Mesodermal cell (in vitro differentiated cells): ENCODE measurements around the gene HSPB7.
"Not testable (repeated sequence)": the region's sequence is repeated elsewhere in the genome, so short reads cannot be mapped to it uniquely, and the experiment has no call there.

Source experiments
- H3K27ac ChIP-seq: 2 replicates; pipeline ENCODE4 v1.7.0; 2013; ENCODE audit warnings: mild to moderate bottlenecking, low read depth, low read length, moderate library complexity; ENCODE audit not compliant: severe bottlenecking
- H3K36me3 ChIP-seq: 2 replicates; pipeline ENCODE4 v1.7.1; 2013; ENCODE audit warnings: mild to moderate bottlenecking, low read length, moderate library complexity; ENCODE audit not compliant: control insufficient read depth, insufficient read depth
- H3K4me1 ChIP-seq: one replicate; pipeline ENCODE4 v1.7.1; 2013; ENCODE audit warnings: mild to moderate bottlenecking, low read length; ENCODE audit not compliant: insufficient read depth, control insufficient read depth, poor library complexity, severe bottlenecking
- H3K4me3 ChIP-seq: 2 replicates; pipeline ENCODE4 v1.7.0; 2013; ENCODE audit warnings: low read length, control low read depth, mild to moderate bottlenecking; ENCODE audit not compliant: insufficient read depth, poor library complexity, severe bottlenecking; ENCODE audit errors: extremely low read depth
- H3K9me3 ChIP-seq: 2 replicates; pipeline ENCODE4 v1.7.1; 2013; ENCODE audit warnings: mild to moderate bottlenecking, low read length, moderate library complexity; ENCODE audit not compliant: control insufficient read depth
- WGBS, 2 experiments: methylation state at CpG; one replicate each; pipeline ENCODE4 v1.1.5; 2013; ENCODE audit warnings: missing lambda C conversion rate in 2 of 2; ENCODE audit not compliant: insufficient coverage in 2 of 2; 5-methylcytosine and 5-hydroxymethylcytosine counted together

The HSPB7 gene

GRCh38 chr1:15992582-15993500 lies 25.0 kb downstream of the HSPB7 start:
- WGBS, 2 experiments: 92 to 93% methylated on average over 16 of the region's 17 CpGs
- Histone ChIP-seq H3K4me3 (no peak overlapping the region), H3K9me3 (no peaks in the 10 kb centered on the region), H3K27ac (no peak overlapping the region), H3K4me1 (no peaks in the 10 kb centered on the region), H3K36me3 (no peaks in the 10 kb centered on the region)

DNA sequence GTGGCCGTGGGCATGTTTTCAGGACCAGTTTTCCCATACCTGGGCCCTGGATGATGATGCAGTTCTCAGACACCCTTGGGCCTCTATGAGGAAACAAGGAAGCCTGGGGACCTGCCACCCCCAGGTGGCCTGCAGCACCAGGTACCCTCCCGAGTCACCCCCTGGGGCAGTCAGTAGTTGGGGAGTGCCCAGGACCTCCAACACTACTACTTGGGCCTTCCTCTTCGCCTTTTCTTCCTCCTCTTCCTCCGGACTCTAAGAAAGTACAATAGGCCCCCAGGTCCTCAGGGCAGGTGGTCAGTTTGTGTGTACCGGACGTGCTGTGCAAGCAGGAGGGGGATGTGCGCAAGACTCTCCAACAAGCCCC lies 25.7 kb downstream of the HSPB7 start:
- no peaks in the 10 kb centered on the region for H3K4me1 ChIP-seq
- H3K36me3 ChIP-seq: no peaks in the 10 kb centered on the region
- no peak overlapping the region for H3K4me3 ChIP-seq
- H3K27ac ChIP-seq: no peak overlapping the region
- no peaks in the 10 kb centered on the region for H3K9me3 ChIP-seq
- WGBS, 2 experiments: 92 to 100% methylated on average over 3 to 6 of the region's 7 CpGs

- 84 to 88% methylated on average over 8 of the region's 11 CpGs for whole genome bisulfite sequencing, 2 experiments
Measured at GRCh38 chr1:15991427-15992186, 26.2 kb downstream of the HSPB7 start.

GRCh38 chr1:15989776-15990175 lies 28.1 kb downstream of the HSPB7 start:
- Histone ChIP-seq H3K4me1 (peaks cover 4% of the 10 kb centered on the region), H3K36me3 (no peaks in the 10 kb centered on the region), H3K27ac (no peak overlapping the region), H3K4me3 (no peak overlapping the region), H3K9me3 (no peaks in the 10 kb centered on the region)
- WGBS, 2 experiments: 94 to 100% methylated on average over 3 to 7 of the region's 9 CpGs

More at GRCh38 chr1:15991427-15992186, 26.2 kb downstream of the HSPB7 start:
- Histone ChIP-seq H3K4me3 (no peak overlapping the region), H3K4me1 (no peaks in the 10 kb centered on the region), H3K36me3 (no peaks in the 10 kb centered on the region), H3K9me3 (no peaks in the 10 kb centered on the region), H3K27ac (no peak overlapping the region)

- Histone ChIP-seq H3K4me1 (peaks cover 4% of the 10 kb centered on the region), H3K27ac (no peak overlapping the region), H3K36me3 (no peaks in the 10 kb centered on the region), H3K4me3 (no peak overlapping the region), H3K9me3 (no peaks in the 10 kb centered on the region)
- WGBS, 2 experiments: 82 to 91% methylated on average over 10 to 11 of the region's 13 CpGs
Measured at GRCh38 chr1:15988856-15989736, 28.7 kb downstream of the HSPB7 start.

- no peak overlapping the region for H3K27ac ChIP-seq
- H3K4me3 ChIP-seq: no peak overlapping the region
- H3K4me1 ChIP-seq: peaks cover 4% of the 10 kb centered on the region
- no peaks in the 10 kb centered on the region for H3K36me3 ChIP-seq
- H3K9me3 ChIP-seq: peaks cover 4% of the 10 kb centered on the region
- 84 to 92% methylated on average over 3 of the region's 5 CpGs for WGBS, 2 experiments
Measured at GRCh38 chr1:15985611-15986297, 32.1 kb downstream of the HSPB7 start.

- Histone ChIP-seq H3K27ac (no peak overlapping the region), H3K36me3 (no peaks in the 10 kb centered on the region), H3K9me3 (peaks cover 9% of the 10 kb centered on the region), H3K4me3 (no peak overlapping the region), H3K4me1 (peaks cover 4% of the 10 kb centered on the region)
- 62 to 67% methylated on average over 1 of the region's 1 CpG for WGBS, 2 experiments
Measured at GRCh38 chr1:15983275-15983674, 34.6 kb downstream of the HSPB7 start.

- 79% methylated on average over 2 of the region's 3 CpGs; no CpG with 5 or more reads in 1 of the 2 experiments for WGBS, 2 experiments
- peaks cover 4% of the 10 kb centered on the region for H3K4me1 ChIP-seq
- H3K9me3 ChIP-seq: peaks cover 11% of the 10 kb centered on the region
- no peaks in the 10 kb centered on the region for H3K36me3 ChIP-seq
- H3K4me3 ChIP-seq: no peak overlapping the region
- no peak overlapping the region for H3K27ac ChIP-seq
Measured at GRCh38 chr1:15981679-15982078, 36.2 kb downstream of the HSPB7 start.

GRCh38 chr1:15977947-15978346 lies 39.9 kb downstream of the HSPB7 start:
- not testable (repeated sequence) for H3K36me3 ChIP-seq
- no CpG with 5 or more reads among the region's 4 CpGs for WGBS, 2 experiments

More at GRCh38 chr1:15977947-15978346, 39.9 kb downstream of the HSPB7 start:
- H3K27ac ChIP-seq, H3K4me3 ChIP-seq, H3K4me1 ChIP-seq: not testable (repeated sequence)
- peaks cover 17% of the 10 kb centered on the region for H3K9me3 ChIP-seq
